CD4-positive, alpha-beta T cell treated with Interleukin-6 for 4 hours (primary cell): ENCODE results near the gene SERPINA1.

Experiments used
- DNase-seq: peaks from one replicate; pipeline ENCODE4 v3.0.0-alpha.2; 2020; ENCODE audit warnings: mixed read lengths

The SERPINA1 gene

DNA sequence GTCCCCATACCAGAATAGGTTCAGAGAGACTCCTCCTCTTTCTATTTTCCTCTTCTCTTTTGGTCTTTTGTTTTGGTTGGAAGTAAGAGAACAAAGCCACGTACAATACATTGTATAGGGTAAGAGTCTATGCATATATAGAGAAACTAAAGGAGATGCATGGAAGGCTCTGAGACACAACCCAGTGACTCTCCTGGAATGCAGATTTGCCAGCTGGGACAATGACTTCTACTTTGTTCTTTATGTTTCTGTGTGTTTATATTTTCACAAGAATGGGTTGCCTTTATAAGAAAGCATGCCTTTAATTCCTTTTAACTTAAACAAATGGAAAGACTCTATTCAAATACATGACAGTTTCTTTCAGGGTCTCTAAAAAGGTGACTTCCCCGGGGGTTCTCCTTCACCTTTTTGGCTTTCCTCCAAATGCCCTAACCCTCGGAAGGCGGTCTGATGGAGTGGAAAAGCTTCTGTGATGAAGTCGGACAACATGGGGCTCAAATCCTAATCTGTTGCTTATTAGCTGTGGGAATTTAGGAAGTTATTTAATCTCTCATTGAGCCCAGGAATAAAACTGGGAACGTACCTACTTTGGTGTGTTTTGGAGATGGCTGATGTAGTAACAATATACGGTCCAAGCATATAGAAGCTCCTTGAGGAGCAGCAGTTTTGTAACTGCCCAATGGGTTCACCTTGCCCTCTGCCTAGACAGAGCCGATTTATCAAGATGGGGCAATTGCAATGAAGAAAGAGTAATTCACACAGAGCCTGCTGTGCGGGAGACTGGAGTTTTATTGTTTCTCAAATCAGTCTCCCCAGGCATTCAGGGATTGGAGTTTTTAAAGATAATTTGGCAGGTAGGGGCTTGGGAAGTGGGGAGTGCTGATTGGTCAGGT, 9.1 kb upstream of the SERPINA1 start:
- DNase-seq: no peak

DNA sequence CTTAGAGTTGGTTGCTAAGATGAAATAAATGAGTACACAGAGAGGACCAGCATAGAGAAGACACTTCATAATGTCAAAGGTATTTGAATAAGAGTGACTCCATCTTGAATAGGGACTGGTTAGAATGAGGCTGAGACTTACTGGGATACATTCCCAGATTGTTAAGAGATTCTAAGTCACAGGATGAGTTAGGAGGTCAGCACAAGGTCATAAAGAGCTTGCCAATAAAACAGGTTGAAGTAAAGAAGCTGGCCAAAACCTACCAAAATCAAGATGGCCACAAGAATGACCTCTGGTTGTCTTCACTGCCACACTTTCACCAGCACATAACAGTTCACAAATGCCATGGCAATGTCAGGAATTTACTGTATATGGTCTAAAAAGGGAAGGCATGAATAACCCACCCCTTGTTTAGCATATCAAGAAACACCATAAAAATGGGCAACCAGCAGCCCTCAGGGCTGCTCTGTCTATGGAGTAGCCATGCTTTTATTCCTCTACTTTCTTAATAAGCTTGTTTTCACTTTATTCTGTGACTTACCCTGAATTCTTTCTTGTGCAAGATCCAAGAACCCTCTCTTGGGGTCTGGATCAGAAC, 8.3 kb upstream of the SERPINA1 start:
- no peak for DNase-seq

DNA sequence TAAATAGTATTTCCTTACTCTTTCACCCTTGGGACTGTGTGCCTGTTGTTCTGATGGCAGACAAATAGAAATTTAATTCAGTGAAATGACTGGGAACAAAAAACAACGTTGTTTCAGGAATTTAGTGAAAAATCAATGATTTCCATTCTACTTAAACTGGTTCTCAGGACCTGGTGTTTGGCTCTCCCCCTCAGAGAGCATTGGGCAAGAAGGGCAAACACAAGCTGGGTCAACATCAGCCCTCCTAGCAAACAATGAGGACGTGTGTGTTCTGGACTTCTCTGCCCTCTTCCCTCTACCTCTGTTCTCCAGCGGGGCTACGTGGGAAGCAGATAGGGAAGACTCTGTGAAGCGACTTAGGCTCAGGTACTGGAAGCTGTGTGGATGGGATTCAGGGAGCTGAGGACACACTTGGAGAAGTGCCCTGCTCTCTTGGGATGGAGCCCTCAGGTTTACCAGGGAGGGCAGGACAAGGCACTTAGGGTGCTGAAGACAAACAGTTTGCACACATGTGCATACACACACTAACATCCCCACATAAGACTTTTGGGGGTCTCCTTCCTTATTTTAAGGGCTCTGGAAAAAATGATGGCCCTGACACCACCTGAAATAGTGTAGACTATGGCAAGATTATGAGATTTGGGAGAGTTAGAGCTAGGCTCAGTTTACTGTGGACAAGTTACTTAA, 7.6 kb upstream of the SERPINA1 start:
- no peak for DNase-seq

DNA sequence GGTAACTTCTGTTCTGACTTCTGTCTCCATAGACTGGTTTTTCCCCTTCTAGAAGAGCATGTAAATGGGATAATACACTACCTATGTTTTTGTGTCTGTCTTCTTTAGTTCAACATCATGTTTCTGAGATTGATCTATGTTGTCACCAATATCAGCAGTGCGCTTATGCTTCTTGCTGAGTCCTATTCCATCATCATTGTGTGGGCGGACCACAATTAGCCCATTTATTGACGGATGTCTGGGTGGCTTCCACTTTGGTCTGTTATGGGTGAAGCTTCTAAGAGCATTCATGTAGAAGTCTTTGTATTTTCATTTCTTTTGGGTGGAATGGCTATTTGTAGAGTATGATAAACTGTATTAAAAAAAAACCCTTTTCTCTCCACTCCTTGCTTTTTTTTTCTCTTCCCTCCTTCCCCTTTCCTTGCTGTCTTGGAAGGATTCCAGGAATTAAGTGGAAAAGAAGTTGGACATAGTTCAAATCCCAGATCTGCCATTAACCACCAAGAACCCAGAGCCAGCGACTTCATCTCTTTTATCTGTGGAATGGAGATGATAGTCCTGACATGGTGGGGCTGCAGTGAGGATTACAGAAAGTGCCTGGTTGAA, 7.0 kb upstream of the SERPINA1 start:
- DNase-seq: no peak

DNA sequence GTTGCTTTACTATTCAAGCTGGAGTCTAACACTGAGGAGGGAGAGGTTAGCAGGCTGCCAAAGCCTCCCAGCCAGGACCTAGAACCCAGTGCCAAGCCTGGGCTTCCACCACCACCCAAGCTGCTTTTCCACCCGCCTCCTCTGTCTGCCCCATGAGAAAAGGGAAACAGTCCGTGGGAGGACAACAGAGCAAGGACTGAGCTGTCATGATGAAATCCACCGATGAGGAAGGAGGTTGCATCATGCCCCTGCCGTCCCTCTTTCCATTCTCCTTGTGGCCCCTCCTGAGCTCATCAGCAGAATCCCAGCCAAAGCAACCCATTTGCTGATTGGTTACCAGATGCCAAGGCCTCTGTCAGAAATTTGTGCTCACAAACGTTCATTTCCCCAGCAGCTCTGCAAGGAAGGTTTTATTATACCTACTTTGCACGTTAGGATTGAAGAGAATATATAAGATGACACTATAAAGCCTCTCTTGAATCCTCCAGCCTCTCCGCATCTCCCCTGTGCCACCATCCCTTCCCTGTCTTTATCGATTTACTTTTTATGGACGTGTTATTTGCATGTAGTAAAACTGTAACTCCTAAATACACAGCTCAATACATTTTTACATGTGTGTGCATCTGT, 6.3 kb upstream of the SERPINA1 start:
- DNase-seq: no peak

DNA sequence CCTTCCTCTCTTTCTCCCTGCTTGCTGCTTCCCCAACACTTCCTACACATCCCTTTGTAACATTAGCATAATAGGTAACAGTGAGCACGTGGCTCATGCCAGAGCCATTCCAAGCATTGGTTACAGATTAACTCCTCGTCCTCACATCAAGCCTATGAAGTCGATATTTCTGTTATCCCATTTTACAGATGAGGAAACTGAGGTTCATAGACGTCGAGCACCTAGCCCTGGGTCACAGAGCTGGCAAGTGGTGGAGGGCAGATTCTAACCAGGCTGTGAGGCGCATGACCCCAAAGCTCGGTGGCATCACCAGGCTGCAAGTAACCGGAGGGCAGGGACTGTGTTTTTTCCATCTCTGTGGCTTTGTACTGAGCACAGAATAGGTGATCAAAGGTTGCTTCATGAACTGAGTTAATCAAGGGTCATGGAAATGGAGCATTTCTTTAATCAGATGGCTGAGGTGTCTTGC, 5.7 kb upstream of the SERPINA1 start:
- no peak for DNase-seq

DNA sequence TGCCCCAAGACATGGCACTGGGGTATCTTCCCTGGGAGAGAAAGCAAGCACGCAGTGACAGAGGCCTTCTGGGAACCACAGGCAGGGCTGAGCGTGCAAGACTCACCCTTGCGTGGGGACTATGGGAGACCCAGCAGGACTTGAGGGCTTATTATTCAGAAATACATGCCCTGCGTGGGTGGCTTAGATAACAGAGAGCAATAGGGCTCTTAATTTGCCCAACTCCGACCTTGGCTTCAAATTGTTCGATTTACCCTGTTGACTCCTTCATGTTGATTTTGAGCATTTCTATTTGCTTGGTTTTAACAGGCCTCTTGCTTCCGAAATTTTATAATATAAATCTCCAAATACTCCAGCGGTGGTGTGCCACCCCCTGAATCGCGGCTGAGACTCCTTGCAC, 5.1 kb upstream of the SERPINA1 start:
- DNase-seq: no peak

DNA sequence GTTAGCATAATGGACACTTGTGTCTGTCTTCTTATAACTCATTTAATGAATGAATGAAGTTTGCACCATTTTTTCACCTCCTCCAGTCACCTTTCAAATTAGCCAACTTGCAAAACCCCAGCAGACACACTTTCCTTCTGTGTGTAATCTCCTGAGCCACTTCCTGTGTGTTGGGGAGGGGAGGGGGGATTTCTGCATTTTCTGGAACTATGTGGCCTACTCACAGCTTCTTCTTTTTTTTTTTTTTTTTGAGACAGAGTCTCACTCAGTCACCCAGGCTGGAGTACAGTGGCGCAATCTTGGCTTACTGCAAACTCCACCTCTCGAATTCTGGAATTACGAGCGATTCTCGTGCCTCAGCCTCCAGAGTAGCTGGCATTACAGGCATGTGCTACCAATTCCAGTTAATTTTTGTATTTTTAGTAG, 4.1 kb upstream of the SERPINA1 start:
- DNase-seq: peak; percentile 28

DNA sequence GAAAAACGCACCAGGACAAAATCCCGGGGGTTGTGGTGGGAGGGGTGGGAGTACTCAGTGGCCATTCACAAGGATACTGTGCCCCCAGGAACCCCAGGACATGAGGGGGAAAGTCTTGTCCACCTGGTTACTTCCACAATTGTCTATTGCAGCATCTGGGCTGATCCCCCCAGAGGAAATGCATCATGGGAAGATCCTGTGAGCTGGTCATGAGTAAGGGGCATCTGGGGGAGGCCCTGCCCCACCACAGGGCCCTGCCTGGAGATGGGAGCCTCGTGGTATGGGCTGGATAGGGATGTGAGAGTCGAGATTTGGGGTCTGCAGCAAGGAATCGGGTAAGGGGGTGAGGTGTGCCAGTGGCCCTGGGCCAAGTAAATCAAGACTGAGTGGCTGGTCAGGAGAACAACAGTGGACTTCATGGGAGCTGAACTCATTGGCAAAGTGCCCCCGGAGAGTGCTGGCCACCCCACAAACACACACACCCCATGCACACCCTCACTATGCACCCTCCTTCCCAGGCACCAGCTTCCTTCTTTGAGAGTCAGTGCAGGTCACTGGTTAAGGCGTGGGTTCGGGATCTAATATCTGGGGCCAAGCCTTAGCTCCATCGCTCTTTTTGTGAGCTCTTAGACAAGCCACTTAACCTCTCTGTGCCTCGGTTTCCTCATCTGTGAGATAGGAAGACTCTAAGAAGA, 3.0 kb upstream of the SERPINA1 start:
- no peak for DNase-seq

DNA sequence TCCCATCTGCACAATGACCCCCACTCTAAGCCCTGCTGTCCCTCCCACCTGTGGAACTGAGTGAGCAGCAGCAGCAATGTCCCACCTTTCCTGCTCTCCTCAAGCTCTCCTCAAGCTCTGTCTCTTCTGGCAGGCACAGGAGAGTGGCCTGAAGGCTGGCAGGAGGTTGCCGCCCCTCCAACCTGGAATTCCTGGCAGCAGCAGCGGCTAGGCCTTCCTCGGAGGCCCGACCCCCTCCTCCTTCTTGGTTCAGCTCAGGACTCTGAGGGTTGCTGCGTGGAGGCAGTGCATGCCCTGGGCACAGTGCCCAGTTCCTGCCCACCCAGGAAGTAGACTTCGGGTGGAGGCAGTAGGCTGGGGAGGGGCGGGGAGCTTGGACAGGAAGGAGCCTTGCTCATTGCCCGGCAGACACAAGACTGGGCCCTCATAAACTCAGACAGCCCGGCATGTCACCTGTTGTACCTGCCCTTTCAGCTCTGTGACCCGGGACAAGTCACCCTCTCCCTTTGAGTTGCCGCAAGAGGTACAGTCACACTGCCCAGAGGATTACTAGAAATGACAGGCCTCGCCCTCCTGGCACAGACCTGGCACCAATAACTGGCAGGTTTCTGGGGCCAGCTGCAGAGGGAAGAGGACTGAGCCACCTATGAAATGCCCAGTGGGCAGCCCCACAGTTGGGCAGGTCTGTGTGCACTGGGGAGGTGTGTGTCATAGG, 2.1 kb upstream of the SERPINA1 start:
- DNase-seq: no peak

DNA sequence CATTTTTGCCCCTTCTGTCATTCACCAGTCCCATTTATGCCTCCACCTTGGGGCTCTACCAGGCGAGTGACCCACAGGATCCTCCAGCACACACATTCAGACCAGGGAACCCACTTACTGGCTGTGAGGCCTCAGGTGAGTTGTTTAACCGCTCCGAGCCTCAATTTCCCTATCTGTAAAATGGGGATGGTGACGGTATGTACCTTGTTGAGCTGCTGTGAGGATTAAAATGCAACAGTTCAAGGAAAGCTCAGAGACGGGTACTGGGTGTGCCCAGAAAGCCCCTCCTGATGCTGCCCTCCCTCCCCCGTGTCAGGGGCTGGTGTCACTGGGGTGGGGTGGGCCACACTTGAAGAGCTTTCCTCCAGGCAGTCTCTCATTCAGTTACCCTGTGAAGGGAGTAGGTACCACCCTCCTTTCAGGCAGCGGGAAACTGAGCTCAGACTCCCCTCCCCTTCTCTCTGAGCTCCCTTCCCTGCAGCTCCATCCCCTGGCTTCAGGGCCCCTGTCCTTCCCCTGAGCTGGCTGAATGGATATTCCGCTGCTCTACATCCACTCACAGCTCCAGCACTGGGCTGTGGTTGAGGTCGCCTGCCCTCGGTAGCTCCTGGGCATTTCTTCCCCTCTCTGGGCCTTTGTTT, 1.4 kb upstream of the SERPINA1 start:
- DNase-seq: no peak

DNA sequence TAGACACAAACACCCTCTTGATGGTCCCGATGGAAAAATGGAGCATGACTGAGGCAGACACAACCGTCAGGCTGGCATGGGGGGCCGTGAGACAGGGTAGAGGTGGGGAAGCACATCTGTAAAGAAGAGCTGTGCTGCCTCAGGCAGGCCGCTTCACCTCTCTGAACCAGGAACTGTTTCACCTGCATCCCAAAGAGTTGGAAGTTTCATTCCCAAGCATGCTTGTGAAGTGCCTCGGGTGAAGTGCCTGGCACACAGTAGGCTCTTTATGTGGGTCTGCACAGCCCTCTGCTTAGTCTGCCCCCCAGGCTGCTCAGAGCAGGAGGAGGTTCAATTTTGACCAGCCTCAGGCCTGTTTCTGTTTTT, 685 bp upstream of the SERPINA1 start:
- no peak for DNase-seq

DNA sequence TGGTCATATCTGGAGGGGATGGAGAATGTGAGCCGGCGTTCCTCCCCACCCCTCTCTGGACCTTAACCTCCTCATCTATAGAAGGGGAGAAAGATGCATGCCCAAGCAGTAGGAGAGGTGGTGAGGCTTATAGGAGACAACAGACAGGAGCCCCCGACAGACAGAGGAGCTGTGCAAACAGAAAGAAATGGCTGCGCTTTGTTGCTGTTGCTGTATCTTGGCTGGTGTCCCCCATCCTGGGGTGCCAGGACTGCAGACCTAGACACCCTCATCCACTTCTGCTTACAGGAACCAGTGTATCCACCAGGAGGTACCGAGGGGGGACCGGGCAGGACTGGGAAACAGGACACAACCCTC, 397 bp downstream of the SERPINA1 start:
- DNase-seq: no peak

DNA sequence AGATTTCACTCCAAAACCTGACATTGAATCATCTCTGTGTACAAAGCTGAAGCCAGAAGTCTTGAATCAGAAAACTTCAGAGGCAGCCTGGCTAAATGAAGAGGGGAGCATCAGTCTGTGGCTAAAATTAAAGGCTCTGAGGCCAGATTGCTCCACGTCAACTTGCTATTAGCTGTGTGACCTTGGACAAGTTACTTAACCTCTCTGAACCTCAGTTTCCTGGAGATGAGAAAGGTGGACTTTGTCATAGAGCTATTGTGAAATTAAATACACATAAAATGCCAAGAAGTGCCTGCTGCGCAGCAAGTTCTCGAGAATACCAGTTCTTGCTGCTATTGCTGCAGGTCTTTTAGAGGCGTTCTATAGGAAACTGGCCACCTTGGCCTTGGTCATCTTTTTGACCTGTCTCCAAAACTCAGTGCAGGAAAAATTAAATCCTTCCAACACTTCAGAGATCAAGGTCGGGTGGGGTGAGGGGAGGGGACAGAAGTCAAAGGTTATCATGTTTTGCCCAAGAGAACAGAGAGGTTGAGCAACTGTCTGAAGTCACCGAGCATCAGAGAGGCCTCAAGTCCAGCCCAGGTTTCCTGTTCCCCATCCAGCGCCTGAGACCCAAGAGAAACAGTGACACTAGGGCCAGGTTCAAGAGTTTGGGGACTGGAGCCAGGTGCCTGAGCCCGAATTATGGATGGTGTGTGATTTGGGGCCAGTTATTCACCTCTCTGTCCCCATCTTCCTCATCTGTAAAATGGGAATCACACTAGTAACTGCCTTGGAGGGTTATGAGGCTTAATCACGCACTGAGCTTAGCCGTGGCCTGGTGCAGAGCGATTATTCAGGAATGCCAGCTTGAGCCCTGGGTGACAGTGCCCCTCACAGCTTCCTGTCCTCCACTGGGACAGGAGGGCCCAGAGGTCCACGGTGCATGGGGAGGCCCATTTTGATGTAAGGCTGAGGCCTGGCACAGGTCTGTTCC, 1.1 kb downstream of the SERPINA1 start:
- no peak for DNase-seq

DNA sequence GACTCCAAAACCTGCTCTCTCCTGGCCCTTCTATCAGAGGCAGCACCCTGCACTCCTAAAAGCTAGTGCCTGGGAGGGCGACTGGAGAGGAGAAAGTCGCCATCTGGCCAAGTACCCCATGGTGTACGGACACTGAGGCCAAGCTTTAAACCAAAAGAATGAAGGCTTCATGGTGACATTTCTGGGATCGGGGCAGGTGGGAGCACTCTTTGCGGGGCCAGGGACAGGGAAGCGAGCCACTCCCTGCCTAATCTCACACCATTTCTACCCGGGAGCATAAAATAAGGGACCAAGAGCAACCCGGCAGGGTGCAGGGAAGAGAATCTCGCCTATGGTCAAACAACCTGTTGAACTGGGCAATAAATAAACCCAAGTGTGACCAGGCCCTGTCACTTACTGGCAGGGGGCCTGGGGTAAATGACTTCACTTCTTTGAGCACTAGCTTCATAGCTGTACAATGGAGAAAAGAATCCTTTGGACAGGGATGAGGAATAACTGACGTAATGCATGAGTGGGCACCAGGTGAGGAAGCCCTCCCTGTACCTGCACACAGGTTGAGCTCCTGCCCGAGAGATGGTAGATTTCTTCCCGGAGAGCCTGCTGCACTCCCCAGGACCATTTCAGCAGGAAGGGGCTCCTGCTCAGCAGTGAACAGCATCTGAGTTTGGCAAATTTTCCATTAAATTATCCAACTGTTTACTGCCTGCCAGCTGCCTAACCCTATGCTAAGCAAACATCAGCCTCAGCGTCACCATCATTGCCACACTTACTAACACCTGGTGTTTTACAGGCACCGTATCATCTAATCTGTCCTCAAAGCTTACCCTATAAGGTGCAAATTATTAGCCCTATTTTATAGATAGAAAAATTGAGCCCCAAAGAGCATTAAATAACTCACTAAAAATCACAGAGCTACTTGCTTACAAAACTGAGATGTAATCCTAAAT, 2.0 kb downstream of the SERPINA1 start:
- no peak for DNase-seq

DNA sequence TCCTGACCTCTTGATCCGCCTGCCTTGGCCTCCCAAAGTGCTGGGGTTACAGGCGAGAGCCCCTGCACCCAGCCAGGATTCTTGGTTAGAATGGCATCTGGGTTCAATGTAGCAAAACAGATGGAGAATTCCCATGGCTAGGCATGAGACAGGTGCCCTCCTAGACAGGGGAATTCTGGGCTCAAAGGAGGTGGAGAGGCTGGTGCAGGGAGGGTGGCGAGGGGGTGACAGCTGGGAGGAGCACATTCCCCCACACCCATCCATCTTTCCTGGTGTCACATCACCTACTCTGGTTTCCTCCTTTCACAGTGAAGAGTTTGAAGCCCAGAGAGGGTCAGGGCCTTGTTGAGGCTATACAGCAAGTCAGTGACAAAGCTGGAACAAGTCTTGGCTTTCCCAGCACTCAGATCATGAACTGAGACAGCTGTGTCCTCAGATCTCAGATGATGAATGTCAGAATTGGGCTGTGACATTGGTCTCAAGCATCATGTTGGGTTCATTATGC, 2.8 kb downstream of the SERPINA1 start:
- no peak for DNase-seq

DNA sequence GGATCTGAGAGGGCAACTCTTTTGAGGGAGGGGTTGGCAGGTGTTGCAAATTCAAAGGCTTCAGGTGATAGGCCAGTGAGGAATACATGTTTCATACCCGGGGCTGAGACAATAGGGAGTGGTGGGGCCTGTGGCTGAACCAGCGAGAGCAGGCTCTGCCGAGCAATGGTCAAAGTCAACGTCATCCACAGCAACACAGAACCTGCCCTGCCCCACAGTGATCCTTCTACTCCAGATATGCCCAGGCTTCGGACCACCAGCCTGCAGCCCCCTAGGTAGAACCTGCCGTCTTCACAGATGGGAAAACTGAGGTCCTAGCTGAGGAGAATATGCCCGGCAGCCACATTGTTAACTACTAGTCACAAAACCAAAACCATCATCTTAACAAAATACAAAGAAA, 4.1 kb downstream of the SERPINA1 start:
- no peak for DNase-seq

DNA sequence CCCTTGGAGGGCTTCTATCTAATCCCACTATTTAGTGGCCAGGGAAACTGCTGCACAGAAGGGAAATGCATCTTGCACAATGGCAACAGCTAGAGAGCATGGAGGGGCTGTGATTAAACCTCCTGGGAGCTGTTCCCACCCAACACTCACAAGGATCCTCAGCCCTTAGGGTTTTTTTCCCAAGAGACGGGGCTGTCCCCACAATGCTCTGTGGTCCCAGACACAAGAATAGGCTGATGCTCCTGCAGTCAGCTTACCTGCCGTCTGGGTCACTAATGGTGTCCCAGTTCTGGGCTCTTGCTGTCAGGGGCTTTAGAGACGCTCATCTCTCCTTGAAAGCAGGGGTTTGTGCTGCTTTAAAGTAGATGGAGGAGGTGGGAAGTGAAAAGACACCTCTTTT, 4.6 kb downstream of the SERPINA1 start:
- no peak for DNase-seq
